Activated CD8-positive, alpha-beta T cell treated with anti-CD3 and anti-CD28 coated beads for 36 hours (primary cell): ENCODE data around the gene VEZT. TPM values are rescaled to one million over a fixed set of nuclear protein-coding genes. Genes with fewer than 3 reads are reported as not detected.

ENCODE experiments used
- ATAC-seq: fragments of 200-7000 bp; cut with Tn5 transposase; one replicate; pipeline ENCODE4 v1.10.0; 2021; ENCODE audit warnings: mild to moderate bottlenecking, moderate library complexity
- CTCF ChIA-PET: fragments of 350-600 bp; sonication (Branson Sonifier 250); formaldehyde crosslinking; loops from one replicate; lab custom pipeline; 2021; ENCODE audit warnings: antibody characterized with exemption; lab: Charles Lee
- POLR2A ChIA-PET: fragments of 350-600 bp; sonication (Branson Sonifier 250); formaldehyde crosslinking; loops from one replicate; lab custom pipeline; 2021; ENCODE audit warnings: antibody characterized with exemption; lab: Charles Lee
- DNase-seq: peaks from one replicate; pipeline ENCODE4 v3.0.0-alpha.2; 2020
- H3K27ac Mint-ChIP-seq: one replicate; pipeline ENCODE4 v1.8.0; 2021; ENCODE audit warnings: mild to moderate bottlenecking, mixed read lengths
- H3K27me3 Mint-ChIP-seq: one replicate; pipeline ENCODE4 v1.8.0; 2021; ENCODE audit warnings: mixed read lengths
- H3K36me3 Mint-ChIP-seq: one replicate; pipeline ENCODE4 v1.8.0; 2021; ENCODE audit warnings: low read depth, mixed read lengths
- H3K4me1 Mint-ChIP-seq: one replicate; pipeline ENCODE4 v1.8.0; 2021; ENCODE audit warnings: low read depth, mixed read lengths
- H3K4me3 Mint-ChIP-seq: one replicate; pipeline ENCODE4 v1.8.0; 2021; ENCODE audit warnings: mild to moderate bottlenecking, moderate library complexity, mixed read lengths
- H3K9me3 Mint-ChIP-seq: one replicate; pipeline ENCODE4 v1.8.0; 2021; ENCODE audit warnings: mixed read lengths
- intact Hi-C: fragments of 100-400 bp; cut with micrococcal nuclease; formaldehyde crosslinking; loops from one replicate; pipeline ENCODE4 v1.10.0; 2022
- total RNA-seq, 2 experiments: library from RNA; stranded (reverse); gene quantifications; one replicate each; pipeline ENCODE4 v1.2.3, GENCODE V29; 2021
- TF ChIP-seq, protein P1 (sequence below): fragments of 200-600 bp; IDR thresholded peaks from one replicate; pipeline ENCODE4 v1.8.0; 2022; ENCODE audit warnings: antibody characterized with exemption, mild to moderate bottlenecking

VEZT gene
- total RNA-seq, 2 experiments from 2014 or later = 46.9 to 51.7 TPM

GRCh38 chr12:95283371-95283770 lies 65.8 kb downstream of the VEZT start:
- Mint-ChIP-seq H3K27me3 (no peaks in the 10 kb centered on the region), H3K4me3 (no peak overlapping the region), H3K9me3 (no peaks in the 10 kb centered on the region), H3K4me1 (peaks cover 4% of the 10 kb centered on the region), H3K27ac (no peak overlapping the region), H3K36me3 (peaks cover 40% of the 10 kb centered on the region)
- no peak for ATAC-seq
- ChIA-PET CTCF (no interaction called here), POLR2A (interaction anchor here (1.4 kb wide), 1 partner anchor 12 kb away, joined by 3 read pairs; no protein-coding TSS in a partner anchor)
- TF ChIP-seq, protein P1, sequence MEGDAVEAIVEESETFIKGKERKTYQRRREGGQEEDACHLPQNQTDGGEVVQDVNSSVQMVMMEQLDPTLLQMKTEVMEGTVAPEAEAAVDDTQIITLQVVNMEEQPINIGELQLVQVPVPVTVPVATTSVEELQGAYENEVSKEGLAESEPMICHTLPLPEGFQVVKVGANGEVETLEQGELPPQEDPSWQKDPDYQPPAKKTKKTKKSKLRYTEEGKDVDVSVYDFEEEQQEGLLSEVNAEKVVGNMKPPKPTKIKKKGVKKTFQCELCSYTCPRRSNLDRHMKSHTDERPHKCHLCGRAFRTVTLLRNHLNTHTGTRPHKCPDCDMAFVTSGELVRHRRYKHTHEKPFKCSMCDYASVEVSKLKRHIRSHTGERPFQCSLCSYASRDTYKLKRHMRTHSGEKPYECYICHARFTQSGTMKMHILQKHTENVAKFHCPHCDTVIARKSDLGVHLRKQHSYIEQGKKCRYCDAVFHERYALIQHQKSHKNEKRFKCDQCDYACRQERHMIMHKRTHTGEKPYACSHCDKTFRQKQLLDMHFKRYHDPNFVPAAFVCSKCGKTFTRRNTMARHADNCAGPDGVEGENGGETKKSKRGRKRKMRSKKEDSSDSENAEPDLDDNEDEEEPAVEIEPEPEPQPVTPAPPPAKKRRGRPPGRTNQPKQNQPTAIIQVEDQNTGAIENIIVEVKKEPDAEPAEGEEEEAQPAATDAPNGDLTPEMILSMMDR = no peak
- intact Hi-C loops = no loop called here
- no peak for DNase-seq

DNA sequence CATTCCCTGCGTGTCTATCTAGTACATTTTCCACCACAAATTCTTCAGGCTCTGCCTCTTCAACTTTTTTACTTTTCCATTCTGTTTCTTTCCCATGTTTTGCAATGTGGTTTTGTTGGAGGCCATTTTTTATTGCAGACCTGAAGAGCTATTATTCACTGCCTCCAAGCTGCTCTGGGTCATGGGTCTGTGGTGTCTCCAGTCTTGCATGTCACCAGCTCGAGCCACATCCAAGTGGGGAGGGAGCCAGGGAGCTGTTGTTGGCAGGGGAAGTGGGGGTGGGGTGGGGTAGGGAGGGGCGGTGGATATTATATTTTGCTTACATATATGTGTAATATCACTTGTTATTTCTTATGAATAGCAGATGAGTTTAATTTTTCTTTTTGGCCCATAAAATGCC lies 69.1 kb downstream of the VEZT start:
- CTCF ChIA-PET = interaction anchor here (1.4 kb wide), 1 partner anchor 41 kb away, joined by 3 read pairs; no protein-coding TSS in a partner anchor
- POLR2A ChIA-PET = no interaction called here
- Mint-ChIP-seq H3K27me3 (no peaks in the 10 kb centered on the region), H3K27ac (no peak overlapping the region), H3K36me3 (peaks cover 38% of the 10 kb centered on the region), H3K4me1 (no peaks in the 10 kb centered on the region), H3K4me3 (no peak overlapping the region), H3K9me3 (no peaks in the 10 kb centered on the region)
- ATAC-seq (no peak), DNase-seq (no peak)
- TF ChIP-seq, protein P1 = no peak
- intact Hi-C loops = no loop called here

GRCh38 chr12:95291501-95291900 lies 73.9 kb downstream of the VEZT start:
- POLR2A ChIA-PET = no interaction called here

GRCh38 chr12:95298916-95299315 lies 81.3 kb downstream of the VEZT start:
- ChIA-PET POLR2A (no interaction called here), CTCF (interaction anchor here (1.0 kb wide), 1 partner anchor 9 kb away, joined by 3 read pairs; no protein-coding TSS in a partner anchor)
- no peak for DNase-seq
- Mint-ChIP-seq H3K36me3 (peaks cover 26% of the 10 kb centered on the region), H3K27ac (no peak overlapping the region), H3K4me1 (no peaks in the 10 kb centered on the region), H3K27me3 (no peaks in the 10 kb centered on the region), H3K9me3 (no peaks in the 10 kb centered on the region), H3K4me3 (no peak overlapping the region)
- no peak for ATAC-seq
- intact Hi-C loops = no loop called here
- TF ChIP-seq, protein P1 = no peak

More at GRCh38 chr12:95291501-95291900, 73.9 kb downstream of the VEZT start:
- no peaks in the 10 kb centered on the region for H3K27me3 Mint-ChIP-seq
- ATAC-seq (no peak), DNase-seq (no peak)
- peaks cover 27% of the 10 kb centered on the region for H3K36me3 Mint-ChIP-seq
- no peaks in the 10 kb centered on the region for H3K4me1 Mint-ChIP-seq
- intact Hi-C loops = no loop called here
- no peak overlapping the region for H3K4me3 Mint-ChIP-seq
- no peaks in the 10 kb centered on the region for H3K9me3 Mint-ChIP-seq
- no peak overlapping the region for H3K27ac Mint-ChIP-seq
- CTCF ChIA-PET = interaction anchor here (1.4 kb wide), 1 partner anchor 13 kb away, joined by 4 read pairs; no protein-coding TSS in a partner anchor
- TF ChIP-seq, protein P1 = no peak

DNA sequence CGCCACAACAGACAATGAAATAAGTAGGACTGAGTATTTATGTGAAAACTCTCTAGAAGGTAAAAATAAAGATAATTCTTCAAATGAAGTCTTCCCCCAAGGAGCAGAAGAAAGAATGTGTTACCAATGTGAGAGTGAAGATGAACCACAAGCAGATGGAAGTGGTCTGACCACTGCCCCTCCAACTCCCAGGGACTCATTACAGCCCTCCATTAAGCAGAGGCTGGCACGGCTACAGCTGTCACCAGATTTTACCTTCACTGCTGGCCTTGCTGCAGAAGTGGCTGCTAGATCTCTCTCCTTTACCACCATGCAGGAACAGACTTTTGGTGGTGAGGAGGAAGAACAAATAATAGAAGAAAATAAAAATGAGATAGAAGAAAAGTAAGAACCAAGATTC lies 82.7 kb downstream of the VEZT start:
- Mint-ChIP-seq H3K27ac (no peak overlapping the region), H3K4me3 (no peak overlapping the region), H3K27me3 (no peaks in the 10 kb centered on the region), H3K9me3 (no peaks in the 10 kb centered on the region), H3K4me1 (no peaks in the 10 kb centered on the region), H3K36me3 (peaks cover 23% of the 10 kb centered on the region)
- intact Hi-C loops = no loop called here
- TF ChIP-seq, protein P1 = no peak
- ATAC-seq = no peak
- DNase-seq = no peak
- POLR2A ChIA-PET = no interaction called here
- CTCF ChIA-PET = no interaction called here
